Body of pancreas (tissue), 4 donors: ENCODE measurements around the gene TNNT1.

Source experiments
- POLR2A ChIP-seq, 3 donors: fragments of 450-650 bp; IDR thresholded peaks; one replicate each; pipeline ENCODE4 v1.6.1; 2016; ENCODE audit warnings: antibody characterized with exemption in 3 of 3, mild to moderate bottlenecking in 2 of 3
- TF ChIP-seq, protein P1 (sequence below), 7 experiments: fragments of 450-650 bp in 4 of 7; fragments of 200-600 bp in 3 of 7; sonication (generic) in 3 of 7; IDR thresholded peaks; one replicate each; pipeline ENCODE4 v1.5.1; 2016 to 2019; ENCODE audit warnings: antibody characterized with exemption in 7 of 7

DNA sequence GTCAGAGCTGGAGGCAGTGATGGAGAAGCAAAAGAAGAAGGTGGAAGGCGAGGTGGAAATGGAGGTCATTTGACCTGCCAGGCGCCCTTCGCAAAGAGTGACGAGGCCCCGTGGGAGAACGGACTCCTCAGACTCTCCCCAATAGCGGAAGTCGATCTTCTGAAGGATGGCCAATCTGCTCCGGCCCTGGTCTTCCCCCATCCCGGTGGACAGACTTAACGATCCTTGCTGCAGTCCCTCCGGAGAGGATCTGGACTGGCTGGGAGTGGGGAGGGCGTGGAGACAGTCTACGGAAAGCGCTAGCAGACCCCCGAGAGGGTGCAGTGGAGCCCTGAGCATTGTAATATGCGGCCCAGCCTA, 61.5 kb downstream of the TNNT1 start:
- TF ChIP-seq, protein P1, sequence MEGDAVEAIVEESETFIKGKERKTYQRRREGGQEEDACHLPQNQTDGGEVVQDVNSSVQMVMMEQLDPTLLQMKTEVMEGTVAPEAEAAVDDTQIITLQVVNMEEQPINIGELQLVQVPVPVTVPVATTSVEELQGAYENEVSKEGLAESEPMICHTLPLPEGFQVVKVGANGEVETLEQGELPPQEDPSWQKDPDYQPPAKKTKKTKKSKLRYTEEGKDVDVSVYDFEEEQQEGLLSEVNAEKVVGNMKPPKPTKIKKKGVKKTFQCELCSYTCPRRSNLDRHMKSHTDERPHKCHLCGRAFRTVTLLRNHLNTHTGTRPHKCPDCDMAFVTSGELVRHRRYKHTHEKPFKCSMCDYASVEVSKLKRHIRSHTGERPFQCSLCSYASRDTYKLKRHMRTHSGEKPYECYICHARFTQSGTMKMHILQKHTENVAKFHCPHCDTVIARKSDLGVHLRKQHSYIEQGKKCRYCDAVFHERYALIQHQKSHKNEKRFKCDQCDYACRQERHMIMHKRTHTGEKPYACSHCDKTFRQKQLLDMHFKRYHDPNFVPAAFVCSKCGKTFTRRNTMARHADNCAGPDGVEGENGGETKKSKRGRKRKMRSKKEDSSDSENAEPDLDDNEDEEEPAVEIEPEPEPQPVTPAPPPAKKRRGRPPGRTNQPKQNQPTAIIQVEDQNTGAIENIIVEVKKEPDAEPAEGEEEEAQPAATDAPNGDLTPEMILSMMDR (IDR thresholded peaks at IDR 0.05), result no peak
- TF ChIP-seq POLR2A (IDR thresholded peaks at IDR 0.05), result no peak
